ENCODE results near the gene KSR1.

The KSR1 gene

GRCh38 chr17:27520491-27521185 lies 64.4 kb downstream of the KSR1 start:
- DNase-seq = peak; percentile 33

GRCh38 chr17:27521281-27522027 lies 65.2 kb downstream of the KSR1 start:
- DNase-seq = no peak

- DNase-seq = no peak
Measured at GRCh38 chr17:27522028-27522635, 65.9 kb downstream of the KSR1 start.

- no peak for DNase-seq
Measured at GRCh38 chr17:27523712-27524111, 67.5 kb downstream of the KSR1 start.

- no peak for DNase-seq
Measured at GRCh38 chr17:27524594-27524993, 68.3 kb downstream of the KSR1 start.

GRCh38 chr17:27525316-27525715 lies 69.1 kb downstream of the KSR1 start:
- DNase-seq = no peak

- DNase-seq = no peak
Measured at GRCh38 chr17:27525836-27526603, 69.8 kb downstream of the KSR1 start.

GRCh38 chr17:27526604-27527002 lies 70.4 kb downstream of the KSR1 start:
- DNase-seq = no peak

- peak; percentile 55 for DNase-seq
Measured at GRCh38 chr17:27529230-27529796, 73.1 kb downstream of the KSR1 start.

GRCh38 chr17:27530764-27531391 lies 74.6 kb downstream of the KSR1 start:
- no peak for DNase-seq

GRCh38 chr17:27531469-27531961 lies 75.3 kb downstream of the KSR1 start:
- peak; percentile 53 for DNase-seq

GRCh38 chr17:27532269-27533263 lies 76.3 kb downstream of the KSR1 start:
- DNase-seq = peak; percentile 71

GRCh38 chr17:27533874-27534815 lies 77.9 kb downstream of the KSR1 start:
- DNase-seq = no peak

GRCh38 chr17:27535178-27535928 lies 79.1 kb downstream of the KSR1 start:
- no peak for DNase-seq

GRCh38 chr17:27535975-27536374 lies 79.7 kb downstream of the KSR1 start:
- DNase-seq = no peak

- no peak for DNase-seq
Measured at GRCh38 chr17:27536781-27537180, 80.5 kb downstream of the KSR1 start.

- no peak for DNase-seq
Measured at GRCh38 chr17:27538156-27538955, 82.1 kb downstream of the KSR1 start.

- no peak for DNase-seq
Measured at GRCh38 chr17:27539152-27539551, 82.9 kb downstream of the KSR1 start.

Measured in NK-92 treated with Interleukin-12 subunit alpha and Interleukin-12 subunit beta, amount 100 ng/mL, for 24 hours (cell line).